GM12878 (cell line): Measurements from ENCODE around the gene MAP1S. TPM values are rescaled to one million over a fixed set of nuclear protein-coding genes. Genes with fewer than 3 reads are reported as not detected.

Experiments used
- ATAC-seq: fragments of 200-7000 bp; cut with Tn5 transposase; 3 replicates; pipeline ENCODE4 v1.9.1; 2020; ENCODE audit warnings: mild to moderate bottlenecking, moderate library complexity
- BruUV-seq: library from RNA; stranded (reverse); fragments of 400-500 nt; replicated peaks from 2 replicates; lab custom pipeline; 2021; lab: Mats Ljungman, UMichigan
- CTCF ChIA-PET: fragments of 300-600 bp; sonication (Branson Sonifier 250); formaldehyde crosslinking; extraction: SDS; loops from one replicate; lab custom pipeline; 2021; ENCODE audit warnings: inconsistent platforms; lab: Yijun Ruan, JAX
- POLR2A ChIA-PET: fragments of 350-600 bp; formaldehyde crosslinking; extraction: SDS; loops from one replicate; lab custom pipeline; 2021; ENCODE audit warnings: inconsistent platforms; lab: Charles Lee
- RAD21 ChIA-PET: fragments of 300-600 bp; sonication (Branson Sonifier 250); formaldehyde crosslinking; loops from one replicate; lab custom pipeline; 2023; ENCODE audit warnings: antibody characterized with exemption; ENCODE audit not compliant: unreplicated experiment; lab: Charles Lee
- SMC1A ChIA-PET: fragments of 300-600 bp; sonication (Branson Sonifier 250); formaldehyde crosslinking; loops from one replicate; lab custom pipeline; 2023; ENCODE audit not compliant: unreplicated experiment, uncharacterized antibody; lab: Charles Lee
- DNase-seq: peaks from one replicate; pipeline ENCODE4 v3.0.0-alpha.2; 2011; ENCODE audit warnings: low read depth, low spot score
- FAIRE-seq: peaks from 3 replicates; lab custom pipeline; 2011; peaks lifted over from hg19 to GRCh38; lab: Jason Lieb, UNC
- H2AFZ ChIP-seq: 2 replicates; pipeline ENCODE4 v1.6.0; 2011; ENCODE audit warnings: low read depth, low read length, control low read depth; ENCODE audit not compliant: control insufficient read depth
- H3K27ac ChIP-seq: 2 replicates; pipeline ENCODE4 v1.5.1; 2011; ENCODE audit warnings: control low read depth; ENCODE audit not compliant: control insufficient read depth, insufficient read depth
- H3K27me3 ChIP-seq, 2 experiments: replicated peaks in 1 of 2; 2 replicates each; pipeline versions ENCODE4 v1.6.0 to v1.6.1; 2011; ENCODE audit warnings: low read length in 1 of 2; ENCODE audit not compliant: control insufficient read depth in 2 of 2, insufficient read depth in 2 of 2
- H3K36me3 ChIP-seq, 2 experiments: 2 replicates each; pipeline ENCODE4 v1.5.1; 2011; ENCODE audit warnings: low read length in 1 of 2; ENCODE audit not compliant: control insufficient read depth in 2 of 2, insufficient read depth in 2 of 2
- H3K4me1 ChIP-seq: 2 replicates; pipeline ENCODE4 v1.6.1; 2011; ENCODE audit warnings: mild to moderate bottlenecking, low read length, moderate library complexity, mixed read lengths; ENCODE audit not compliant: control insufficient read depth, insufficient read depth
- H3K4me2 ChIP-seq: 2 replicates; pipeline ENCODE4 v1.6.0; 2011; ENCODE audit warnings: control low read depth; ENCODE audit not compliant: control insufficient read depth, insufficient read depth
- H3K4me3 ChIP-seq: fragments of 200-600 bp; sonication (generic); 2 replicates; pipeline ENCODE4 v1.5.1; 2016
- H3K79me2 ChIP-seq: 2 replicates; pipeline ENCODE4 v1.6.0; 2011; ENCODE audit warnings: low read length; ENCODE audit not compliant: control insufficient read depth, insufficient read depth
- H3K9ac ChIP-seq: 2 replicates; pipeline ENCODE4 v1.8.0; 2011; ENCODE audit warnings: low read length, control low read depth, mixed read lengths; ENCODE audit not compliant: control insufficient read depth, insufficient read depth
- H3K9me3 ChIP-seq: replicated peaks from 3 replicates; pipeline ENCODE4 v1.5.1; 2011; ENCODE audit warnings: mild to moderate bottlenecking, low read length; ENCODE audit not compliant: control insufficient read depth, insufficient read depth
- H4K20me1 ChIP-seq: 2 replicates; pipeline ENCODE4 v1.6.0; 2011; ENCODE audit not compliant: control insufficient read depth, insufficient read depth
- BMI1 ChIP-seq: fragments of 450-650 bp; IDR thresholded peaks from 2 replicates; pipeline ENCODE4 v1.6.1; 2016; ENCODE audit warnings: mild to moderate bottlenecking, moderate library complexity, borderline replicate concordance
- CBFB ChIP-seq: IDR thresholded peaks from 2 replicates; pipeline ENCODE4 v1.6.1; 2016; ENCODE audit warnings: antibody characterized with exemption, low read depth
- CHD1 ChIP-seq: IDR thresholded peaks from 2 replicates; pipeline ENCODE4 v1.6.1; 2012; ENCODE audit warnings: low read depth, low read length, improper control_type of control experiment
- FOXM1 ChIP-seq: IDR thresholded peaks from 2 replicates; pipeline ENCODE4 v1.6.1; 2012; ENCODE audit warnings: low read depth, mild to moderate bottlenecking, inconsistent platforms, low read length, moderate library complexity
- MTA2 ChIP-seq: fragments of 450-650 bp; IDR thresholded peaks from 2 replicates; pipeline ENCODE4 v1.6.1; 2016; ENCODE audit warnings: low read depth, mild to moderate bottlenecking, moderate library complexity
- PAX5 ChIP-seq: IDR thresholded peaks from 2 replicates; pipeline ENCODE4 v1.6.1; 2011; ENCODE audit warnings: low read depth, low read length, borderline replicate concordance
- RFX5 ChIP-seq: IDR thresholded peaks from 2 replicates; pipeline ENCODE4 v1.6.1; 2011; ENCODE audit warnings: low read depth, low read length, improper control_type of control experiment
- RUNX3 ChIP-seq: IDR thresholded peaks from 2 replicates; pipeline ENCODE4 v1.6.1; 2012; ENCODE audit warnings: low read length, inconsistent platforms
- SMARCA5 ChIP-seq: fragments of 450-650 bp; IDR thresholded peaks from 2 replicates; pipeline ENCODE4 v1.6.1; 2017; ENCODE audit warnings: mild to moderate bottlenecking
- TAF1 ChIP-seq: IDR thresholded peaks from 2 replicates; pipeline ENCODE4 v1.6.1; 2011; ENCODE audit warnings: mild to moderate bottlenecking, low read depth, low read length, borderline replicate concordance
- WGBS: methylation state at CpG from one replicate; pipeline ENCODE4 v1.1.6; 2016; ENCODE audit warnings: low lambda C conversion rate; ENCODE audit not compliant: insufficient replicate concordance, insufficient coverage; ENCODE audit errors: missing lambda C conversion rate; 5-methylcytosine and 5-hydroxymethylcytosine counted together
- in situ Hi-C: fragments of 300-500 bp; cut with MboI; formaldehyde crosslinking; loops from 9 replicates; pipeline ENCODE4 v1.14.3; 2018; ENCODE audit warnings: mixed read lengths
- intact Hi-C: fragments of 100-400 bp; cut with micrococcal nuclease; formaldehyde crosslinking; loops from one replicate; pipeline ENCODE4 v1.14.2; 2022; ENCODE audit not compliant: unreplicated experiment
- polyA plus RNA-seq, 11 experiments: library from polyadenylated mRNA; depleted of rRNA in 4 of 11; unstranded in 6 of 11; stranded (reverse) in 5 of 11; fragments of >200 nt; fragmentation: Nextera tagmentation in 4 of 11; fragmentation: Illumina TruSeq in 1 of 11; extraction: Ambion mirVana in 4 of 11; extraction: Trizol in 1 of 11; gene quantifications; 1 replicate in 1 of 11; 2 replicates in 10 of 11; pipeline versions ENCODE4 v1.2.1 to v1.2.3, GENCODE V29; 2011 to 2016; ENCODE audit warnings: inconsistent platforms in 2 of 11, missing spikeins in 2 of 11, low read depth in 1 of 11
- total RNA-seq, 4 experiments: library from RNA; depleted of rRNA in 3 of 4; stranded (reverse); fragments of >200 nt in 3 of 4; fragmentation: Illumina TruSeq in 1 of 4; extraction: Trizol in 1 of 4; gene quantifications; 2 replicates each; pipeline versions ENCODE4 v1.2.1 to v1.2.3, GENCODE V29; 2013 to 2021
- TF ChIP-seq, protein P1 (sequence below): fragments of 450-650 bp; IDR thresholded peaks from 2 replicates; pipeline ENCODE4 v1.6.1; 2016; ENCODE audit warnings: mild to moderate bottlenecking
- TF ChIP-seq, protein P2 (sequence below): IDR thresholded peaks from 2 replicates; pipeline ENCODE4 v1.6.1; 2011; ENCODE audit warnings: borderline replicate concordance, low read depth, mild to moderate bottlenecking, moderate library complexity, mixed read lengths, low read length; ENCODE audit not compliant: insufficient read depth; ENCODE audit errors: extremely low read length
- TF ChIP-seq, protein P3 (sequence below): fragments of 450-650 bp; IDR thresholded peaks from 2 replicates; pipeline ENCODE4 v1.6.1; 2017; ENCODE audit warnings: mild to moderate bottlenecking, moderate library complexity

MAP1S gene
- total and polyA plus RNA-seq, 10 of the 15 experiments (the other 5 are each of a cell fraction or from before 2014, with no cell fraction given), result 2.1 to 63.9 (median 15.0) TPM

DNA sequence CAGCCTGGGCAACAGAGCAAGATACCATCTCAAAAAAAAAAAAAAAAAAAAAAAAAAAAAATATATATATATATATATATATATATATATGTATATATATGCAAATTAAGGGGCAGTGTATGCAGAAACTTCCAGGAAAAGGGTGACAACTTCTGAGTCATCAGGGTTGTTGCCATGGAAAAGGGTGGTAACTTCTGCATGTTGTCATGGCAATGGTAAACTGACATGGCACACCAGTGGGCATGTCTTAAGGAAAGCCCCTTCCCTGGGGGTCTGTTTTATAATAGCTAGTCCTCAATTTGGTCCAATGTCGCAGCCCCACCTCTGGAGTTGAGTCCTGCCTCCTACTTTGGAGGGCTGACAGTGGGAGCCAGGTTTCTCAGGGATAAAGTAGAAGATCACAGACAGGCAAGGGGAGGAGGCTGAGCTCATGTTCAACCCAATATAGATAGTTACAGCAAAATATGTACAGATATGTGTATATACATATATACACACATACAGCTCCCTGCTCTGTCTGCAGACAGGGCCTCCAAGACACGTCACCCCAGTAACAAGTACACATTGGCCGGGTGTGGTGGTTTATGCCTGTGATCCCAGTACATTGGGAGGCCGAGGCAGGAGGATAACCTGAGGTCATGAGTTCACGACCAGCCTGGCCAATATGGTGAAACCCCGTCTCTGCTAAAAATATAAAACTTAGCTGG lies 24.7 kb downstream of the MAP1S start:
- Histone ChIP-seq H3K4me2 (no peak overlapping the region), H3K27ac (no peak overlapping the region), H4K20me1 (no peaks in the 10 kb centered on the region), H3K4me3 (no peak overlapping the region), H3K9ac (no peak overlapping the region), H3K79me2 (peaks cover 13% of the 10 kb centered on the region), H3K4me1 (peaks cover 20% of the 10 kb centered on the region), H3K36me3 (no peaks in the 10 kb centered on the region), H3K9me3 (no peaks in the 10 kb centered on the region), H2AFZ (no peak overlapping the region), H3K27me3 (no peaks in the 10 kb centered on the region)
- ChIA-PET SMC1A (interaction anchor here (1.7 to 9.9 kb wide), 2 partner anchors 10 to 32 kb away, joined by 4 to 93 read pairs; partner anchors contain the start of gene FCHO1), RAD21 (interaction anchor here (0.8 kb wide), 1 partner anchor 11 kb away, joined by 3 read pairs; no protein-coding TSS in a partner anchor), CTCF (interaction anchor here (1.4 to 1.7 kb wide), 2 partner anchors 11 to 32 kb away, joined by 4 to 12 read pairs; no protein-coding TSS in a partner anchor), POLR2A (no interaction called here)
- in situ Hi-C loops, result no loop called here
- BruUV-seq, result no TSS peak
- intact Hi-C loops, result no loop called here
- TF ChIP-seq PAX5, result no peak
- no peak for TF ChIP-seq RUNX3
- TF ChIP-seq CHD1, result no peak
- peak; percentile 53; the same call in 1 of the 2 replicates for TF ChIP-seq BMI1
- no peak for TF ChIP-seq CBFB
- TF ChIP-seq SMARCA5, result no peak
- TF ChIP-seq, protein P1, sequence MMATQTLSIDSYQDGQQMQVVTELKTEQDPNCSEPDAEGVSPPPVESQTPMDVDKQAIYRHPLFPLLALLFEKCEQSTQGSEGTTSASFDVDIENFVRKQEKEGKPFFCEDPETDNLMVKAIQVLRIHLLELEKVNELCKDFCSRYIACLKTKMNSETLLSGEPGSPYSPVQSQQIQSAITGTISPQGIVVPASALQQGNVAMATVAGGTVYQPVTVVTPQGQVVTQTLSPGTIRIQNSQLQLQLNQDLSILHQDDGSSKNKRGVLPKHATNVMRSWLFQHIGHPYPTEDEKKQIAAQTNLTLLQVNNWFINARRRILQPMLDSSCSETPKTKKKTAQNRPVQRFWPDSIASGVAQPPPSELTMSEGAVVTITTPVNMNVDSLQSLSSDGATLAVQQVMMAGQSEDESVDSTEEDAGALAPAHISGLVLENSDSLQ, result peak; percentile 74
- TF ChIP-seq RFX5, result peak; percentile 54; the same call in 1 of the 2 replicates
- no peak for TF ChIP-seq FOXM1
- TF ChIP-seq MTA2, result no peak
- TF ChIP-seq TAF1, result no peak
- TF ChIP-seq, protein P2, sequence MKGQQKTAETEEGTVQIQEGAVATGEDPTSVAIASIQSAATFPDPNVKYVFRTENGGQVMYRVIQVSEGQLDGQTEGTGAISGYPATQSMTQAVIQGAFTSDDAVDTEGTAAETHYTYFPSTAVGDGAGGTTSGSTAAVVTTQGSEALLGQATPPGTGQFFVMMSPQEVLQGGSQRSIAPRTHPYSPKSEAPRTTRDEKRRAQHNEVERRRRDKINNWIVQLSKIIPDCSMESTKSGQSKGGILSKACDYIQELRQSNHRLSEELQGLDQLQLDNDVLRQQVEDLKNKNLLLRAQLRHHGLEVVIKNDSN, result no peak
- TF ChIP-seq, protein P3, sequence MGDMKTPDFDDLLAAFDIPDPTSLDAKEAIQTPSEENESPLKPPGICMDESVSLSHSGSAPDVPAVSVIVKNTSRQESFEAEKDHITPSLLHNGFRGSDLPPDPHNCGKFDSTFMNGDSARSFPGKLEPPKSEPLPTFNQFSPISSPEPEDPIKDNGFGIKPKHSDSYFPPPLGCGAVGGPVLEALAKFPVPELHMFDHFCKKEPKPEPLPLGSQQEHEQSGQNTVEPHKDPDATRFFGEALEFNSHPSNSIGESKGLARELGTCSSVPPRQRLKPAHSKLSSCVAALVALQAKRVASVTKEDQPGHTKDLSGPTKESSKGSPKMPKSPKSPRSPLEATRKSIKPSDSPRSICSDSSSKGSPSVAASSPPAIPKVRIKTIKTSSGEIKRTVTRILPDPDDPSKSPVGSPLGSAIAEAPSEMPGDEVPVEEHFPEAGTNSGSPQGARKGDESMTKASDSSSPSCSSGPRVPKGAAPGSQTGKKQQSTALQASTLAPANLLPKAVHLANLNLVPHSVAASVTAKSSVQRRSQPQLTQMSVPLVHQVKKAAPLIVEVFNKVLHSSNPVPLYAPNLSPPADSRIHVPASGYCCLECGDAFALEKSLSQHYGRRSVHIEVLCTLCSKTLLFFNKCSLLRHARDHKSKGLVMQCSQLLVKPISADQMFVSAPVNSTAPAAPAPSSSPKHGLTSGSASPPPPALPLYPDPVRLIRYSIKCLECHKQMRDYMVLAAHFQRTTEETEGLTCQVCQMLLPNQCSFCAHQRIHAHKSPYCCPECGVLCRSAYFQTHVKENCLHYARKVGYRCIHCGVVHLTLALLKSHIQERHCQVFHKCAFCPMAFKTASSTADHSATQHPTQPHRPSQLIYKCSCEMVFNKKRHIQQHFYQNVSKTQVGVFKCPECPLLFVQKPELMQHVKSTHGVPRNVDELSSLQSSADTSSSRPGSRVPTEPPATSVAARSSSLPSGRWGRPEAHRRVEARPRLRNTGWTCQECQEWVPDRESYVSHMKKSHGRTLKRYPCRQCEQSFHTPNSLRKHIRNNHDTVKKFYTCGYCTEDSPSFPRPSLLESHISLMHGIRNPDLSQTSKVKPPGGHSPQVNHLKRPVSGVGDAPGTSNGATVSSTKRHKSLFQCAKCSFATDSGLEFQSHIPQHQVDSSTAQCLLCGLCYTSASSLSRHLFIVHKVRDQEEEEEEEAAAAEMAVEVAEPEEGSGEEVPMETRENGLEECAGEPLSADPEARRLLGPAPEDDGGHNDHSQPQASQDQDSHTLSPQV, result no peak
- WGBS, result 55% methylated on average over 6 of the region's 6 CpGs
- ATAC-seq, result no peak
- no peak for FAIRE-seq
- DNase-seq, result no peak
